ENCODE results near the gene RYR3.

The RYR3 gene

GRCh38 chr15:33722673-33723015 lies 411.9 kb downstream of the RYR3 start:
- TF ChIP-seq CTCF (IDR thresholded peaks at IDR 0.05; ENCODE audit: low read depth, low read length, missing control alignments): no peak
- DNase-seq (ENCODE audit: low read depth): no peak
- H3K4me3 ChIP-seq (ENCODE audit: low read depth, low read length): no peak overlapping the region

- no peak for TF ChIP-seq CTCF (IDR thresholded peaks at IDR 0.05; ENCODE audit: low read depth, low read length, missing control alignments)
- H3K4me3 ChIP-seq (ENCODE audit: low read depth, low read length): no peak overlapping the region
- DNase-seq (ENCODE audit: low read depth): no peak
These were observed 413.7 kb downstream of the RYR3 start for GRCh38 chr15:33724321-33725036.

- H3K4me3 ChIP-seq (ENCODE audit: low read depth, low read length): no peak overlapping the region
- DNase-seq (ENCODE audit: low read depth): no peak
- TF ChIP-seq CTCF (IDR thresholded peaks at IDR 0.05; ENCODE audit: low read depth, low read length, missing control alignments): peak; percentile 29
These were observed 418.9 kb downstream of the RYR3 start for GRCh38 chr15:33729653-33730052.

- H3K4me3 ChIP-seq (ENCODE audit: low read depth, low read length): no peak overlapping the region
- TF ChIP-seq CTCF (IDR thresholded peaks at IDR 0.05; ENCODE audit: low read depth, low read length, missing control alignments): no peak
- no peak for DNase-seq (ENCODE audit: low read depth)
These were observed 420.0 kb downstream of the RYR3 start for GRCh38 chr15:33730815-33731214.

- no peak for DNase-seq (ENCODE audit: low read depth)
- TF ChIP-seq CTCF (IDR thresholded peaks at IDR 0.05; ENCODE audit: low read depth, low read length, missing control alignments): no peak
- H3K4me3 ChIP-seq (ENCODE audit: low read depth, low read length): no peak overlapping the region
These were observed 424.4 kb downstream of the RYR3 start for GRCh38 chr15:33735143-33735542.

- peak; percentile 62 for TF ChIP-seq CTCF (IDR thresholded peaks at IDR 0.05; ENCODE audit: low read depth, low read length, missing control alignments)
- no peak overlapping the region for H3K4me3 ChIP-seq (ENCODE audit: low read depth, low read length)
- DNase-seq (ENCODE audit: low read depth): no peak
These were observed 425.0 kb downstream of the RYR3 start for GRCh38 chr15:33735637-33736247.
